DND-41 (cell line): ENCODE data around the gene AKAP13.

Experiments used
- ATAC-seq: fragments of 200-7000 bp; cut with Tn5 transposase; 3 replicates; pipeline ENCODE4 v1.9.1; 2021; ENCODE audit warnings: low read depth; ENCODE audit not compliant: insufficient read depth
- DNase-seq: peaks from one replicate; pipeline ENCODE4 v3.0.0-alpha.2; 2020
- H2AFZ ChIP-seq: 2 replicates; pipeline ENCODE4 v1.6.0; 2012; ENCODE audit warnings: low read depth, low read length
- H3K27ac ChIP-seq: 2 replicates; pipeline ENCODE4 v1.5.1; 2012; ENCODE audit warnings: low read length, inconsistent platforms
- H3K27me3 ChIP-seq: fragments of 200-600 bp; sonication (generic); 2 replicates; pipeline ENCODE4 v1.6.0; 2012; ENCODE audit warnings: low read length, mild to moderate bottlenecking, inconsistent platforms; ENCODE audit not compliant: insufficient read depth, poor library complexity
- H3K36me3 ChIP-seq: 2 replicates; pipeline ENCODE4 v1.5.1; 2012; ENCODE audit warnings: low read length, inconsistent platforms; ENCODE audit not compliant: insufficient read depth
- H3K4me1 ChIP-seq: 2 replicates; pipeline ENCODE4 v1.5.1; 2012; ENCODE audit warnings: mild to moderate bottlenecking, low read length; ENCODE audit not compliant: insufficient read depth
- H3K4me2 ChIP-seq: 2 replicates; pipeline ENCODE4 v1.6.0; 2012; ENCODE audit warnings: mild to moderate bottlenecking, moderate library complexity, low read length, inconsistent platforms; ENCODE audit not compliant: insufficient read depth
- H3K4me3 ChIP-seq, 2 experiments: fragments of 200-600 bp in 1 of 2; shearing (Covaris generic) in 1 of 2; 2 replicates each; pipeline ENCODE4 v1.5.1; 2012 to 2016; ENCODE audit warnings: inconsistent platforms in 2 of 2, low read length in 2 of 2, mild to moderate bottlenecking in 2 of 2, low read depth in 1 of 2, moderate library complexity in 1 of 2
- H3K79me2 ChIP-seq: 2 replicates; pipeline ENCODE4 v1.6.0; 2012; ENCODE audit warnings: low read length, inconsistent platforms; ENCODE audit not compliant: insufficient read depth
- H3K9ac ChIP-seq: 2 replicates; pipeline ENCODE4 v1.6.0; 2012; ENCODE audit warnings: low read depth, mild to moderate bottlenecking, inconsistent platforms, low read length, moderate library complexity
- H3K9me3 ChIP-seq: 2 replicates; pipeline ENCODE4 v1.5.1; 2012; ENCODE audit warnings: low read length, moderate library complexity, mild to moderate bottlenecking, inconsistent platforms; ENCODE audit not compliant: insufficient read depth, severe bottlenecking
- H4K20me1 ChIP-seq: 2 replicates; pipeline ENCODE4 v1.6.0; 2012; ENCODE audit warnings: low read length; ENCODE audit not compliant: insufficient read depth
- EZH2 ChIP-seq: IDR thresholded peaks from 3 replicates; pipeline ENCODE4 v1.6.1; 2012; ENCODE audit warnings: borderline replicate concordance, low read depth, mild to moderate bottlenecking, moderate library complexity, low read length, inconsistent platforms; ENCODE audit not compliant: severe bottlenecking
- TF ChIP-seq, protein P1 (sequence below): IDR thresholded peaks from 2 replicates; pipeline ENCODE4 v1.5.1; 2012; ENCODE audit warnings: borderline replicate concordance, low read length, moderate library complexity, mild to moderate bottlenecking; ENCODE audit not compliant: poor library complexity, severe bottlenecking; ENCODE audit errors: extremely low read depth

The AKAP13 gene

DNA sequence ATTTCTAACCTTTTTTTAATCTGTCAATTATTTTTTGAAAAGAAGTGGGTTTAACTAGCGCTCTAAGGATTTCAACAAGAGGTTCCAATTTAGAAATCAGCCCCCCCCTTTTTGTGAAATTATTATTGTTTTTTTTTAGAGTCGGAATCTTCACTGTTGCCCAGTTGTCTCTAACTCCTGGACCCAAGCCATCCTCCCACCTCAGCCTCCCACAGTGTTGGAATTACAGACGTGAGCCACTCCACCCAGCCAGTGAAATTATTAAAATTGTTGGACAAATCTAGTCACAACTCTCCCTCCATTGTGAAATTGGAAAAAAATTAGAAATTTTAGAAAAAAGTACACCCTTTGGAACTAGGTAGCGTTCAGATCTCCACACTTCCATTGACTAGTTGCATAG lies 2.5 kb downstream of the AKAP13 start:
- peaks cover 19% of the 10 kb centered on the region for H3K4me1 ChIP-seq

GRCh38 chr15:85383470-85384148 lies 3.2 kb downstream of the AKAP13 start:
- Histone ChIP-seq H3K4me1 (peaks cover 19% of the 10 kb centered on the region), H3K4me3 (no peak overlapping the region), H4K20me1 (peaks cover 17% of the 10 kb centered on the region; the same call in 1 of the 2 replicates), H3K79me2 (peaks cover 28% of the 10 kb centered on the region), H3K4me2 (no peak overlapping the region), H3K27me3 (no peaks in the 10 kb centered on the region), H2AFZ (no peak overlapping the region), H3K36me3 (no peaks in the 10 kb centered on the region), H3K27ac (no peak overlapping the region), H3K9ac (no peak overlapping the region), H3K9me3 (no peaks in the 10 kb centered on the region)
- no peak for ATAC-seq
- no peak for DNase-seq
- TF ChIP-seq, protein P1, sequence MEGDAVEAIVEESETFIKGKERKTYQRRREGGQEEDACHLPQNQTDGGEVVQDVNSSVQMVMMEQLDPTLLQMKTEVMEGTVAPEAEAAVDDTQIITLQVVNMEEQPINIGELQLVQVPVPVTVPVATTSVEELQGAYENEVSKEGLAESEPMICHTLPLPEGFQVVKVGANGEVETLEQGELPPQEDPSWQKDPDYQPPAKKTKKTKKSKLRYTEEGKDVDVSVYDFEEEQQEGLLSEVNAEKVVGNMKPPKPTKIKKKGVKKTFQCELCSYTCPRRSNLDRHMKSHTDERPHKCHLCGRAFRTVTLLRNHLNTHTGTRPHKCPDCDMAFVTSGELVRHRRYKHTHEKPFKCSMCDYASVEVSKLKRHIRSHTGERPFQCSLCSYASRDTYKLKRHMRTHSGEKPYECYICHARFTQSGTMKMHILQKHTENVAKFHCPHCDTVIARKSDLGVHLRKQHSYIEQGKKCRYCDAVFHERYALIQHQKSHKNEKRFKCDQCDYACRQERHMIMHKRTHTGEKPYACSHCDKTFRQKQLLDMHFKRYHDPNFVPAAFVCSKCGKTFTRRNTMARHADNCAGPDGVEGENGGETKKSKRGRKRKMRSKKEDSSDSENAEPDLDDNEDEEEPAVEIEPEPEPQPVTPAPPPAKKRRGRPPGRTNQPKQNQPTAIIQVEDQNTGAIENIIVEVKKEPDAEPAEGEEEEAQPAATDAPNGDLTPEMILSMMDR = no peak
- TF ChIP-seq EZH2 = no peak

More for the DNA sequence above, 2.5 kb downstream of the AKAP13 start:
- H3K27ac ChIP-seq = no peak overlapping the region
- no peak overlapping the region for H3K4me2 ChIP-seq
- H3K9ac ChIP-seq = no peak overlapping the region
- no peaks in the 10 kb centered on the region for H3K9me3 ChIP-seq
- no peak for ATAC-seq
- H3K4me3 ChIP-seq = no peak overlapping the region
- H2AFZ ChIP-seq = no peak overlapping the region
- no peak for DNase-seq
- H3K36me3 ChIP-seq = no peaks in the 10 kb centered on the region
- TF ChIP-seq, protein P1 = no peak
- TF ChIP-seq EZH2 = no peak
- H3K79me2 ChIP-seq = peaks cover 24% of the 10 kb centered on the region
- H3K27me3 ChIP-seq = no peaks in the 10 kb centered on the region
- peaks cover 17% of the 10 kb centered on the region; the same call in 1 of the 2 replicates for H4K20me1 ChIP-seq

DNA sequence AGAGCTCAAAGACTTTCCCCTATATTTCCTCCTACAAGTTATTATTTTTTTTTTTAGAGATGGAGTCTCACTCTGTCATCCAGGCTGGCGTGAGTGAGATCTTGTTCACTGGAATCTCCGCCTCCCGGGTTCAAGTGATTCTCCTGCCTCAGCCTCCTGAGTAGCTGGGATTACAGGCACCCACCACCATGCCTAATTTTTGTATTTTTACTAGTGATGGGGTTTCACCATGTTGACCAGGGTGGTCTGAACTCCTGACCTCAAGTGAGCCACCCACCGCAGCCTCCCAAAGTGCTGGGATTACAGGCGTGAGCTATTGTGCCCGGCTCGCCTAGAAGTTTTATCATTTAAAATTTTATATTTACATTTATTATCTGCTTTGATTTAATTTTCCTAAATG lies 5.9 kb downstream of the AKAP13 start:
- no peaks in the 10 kb centered on the region for H3K9me3 ChIP-seq
- no peaks in the 10 kb centered on the region for H3K36me3 ChIP-seq
- peaks cover 38% of the 10 kb centered on the region for H3K79me2 ChIP-seq
- no peaks in the 10 kb centered on the region for H3K27me3 ChIP-seq
- H3K27ac ChIP-seq = no peak overlapping the region
- no peak overlapping the region for H3K4me3 ChIP-seq
- H4K20me1 ChIP-seq = peaks cover 31% of the 10 kb centered on the region; the same call in 1 of the 2 replicates
- H3K9ac ChIP-seq = no peak overlapping the region
- no peak overlapping the region for H3K4me2 ChIP-seq
- TF ChIP-seq, protein P1 = no peak
- no peak for TF ChIP-seq EZH2
- DNase-seq = no peak
- H3K4me1 ChIP-seq = peaks cover 8% of the 10 kb centered on the region
- no peak overlapping the region for H2AFZ ChIP-seq
- no peak for ATAC-seq
